Spleen (tissue), 11 donors: ENCODE results near the gene KCNQ5. TPM values are rescaled to one million over a fixed set of nuclear protein-coding genes. Genes with fewer than 3 reads are reported as not detected.

ENCODE experiments used
- DNase-seq: peaks from one replicate; pipeline ENCODE4 v3.0.0-alpha.2; 2020
- H3K27ac ChIP-seq, 8 donors: fragments of 200-600 bp; sonication (generic) in 7 of 8; 1 replicate in 4 of 8; 2 replicates in 4 of 8; pipeline versions ENCODE4 v1.5.0 to v1.8.0; 2016 to 2021; ENCODE audit warnings: inconsistent platforms in 4 of 8, mild to moderate bottlenecking in 4 of 8, moderate library complexity in 1 of 8
- H3K27me3 ChIP-seq, 7 donors: fragments of 200-600 bp; sonication (generic) in 6 of 7; replicated peaks in 1 of 7; 1 replicate in 4 of 7; 2 replicates in 3 of 7; pipeline versions ENCODE4 v1.5.0 to v1.8.0; 2016 to 2021; ENCODE audit warnings: inconsistent platforms in 3 of 7, mild to moderate bottlenecking in 1 of 7
- H3K36me3 ChIP-seq, 6 donors: fragments of 200-600 bp; sonication (generic) in 5 of 6; 1 replicate in 4 of 6; 2 replicates in 2 of 6; pipeline versions ENCODE4 v1.5.0 to v1.8.0; 2016 to 2021; ENCODE audit warnings: inconsistent platforms in 2 of 6
- H3K4me1 ChIP-seq, 6 donors: fragments of 200-600 bp; sonication (generic) in 5 of 6; 1 replicate in 3 of 6; 2 replicates in 3 of 6; pipeline versions ENCODE4 v1.5.0 to v1.8.0; 2016 to 2021; ENCODE audit warnings: inconsistent platforms in 3 of 6
- H3K4me3 ChIP-seq, 8 donors: fragments of 200-600 bp; sonication (generic) in 7 of 8; 1 replicate in 4 of 8; 2 replicates in 4 of 8; pipeline versions ENCODE4 v1.5.0 to v1.8.0; 2016 to 2021; ENCODE audit warnings: inconsistent platforms in 4 of 8, mild to moderate bottlenecking in 4 of 8, moderate library complexity in 2 of 8
- H3K9me3 ChIP-seq, 8 donors: fragments of 200-600 bp; sonication (generic) in 7 of 8; 1 replicate in 4 of 8; 2 replicates in 4 of 8; pipeline versions ENCODE4 v1.5.0 to v1.8.0; 2016 to 2021; ENCODE audit warnings: inconsistent platforms in 4 of 8
- CTCF ChIP-seq, 11 experiments: fragments of 200-600 bp in 7 of 11; fragments of 450-650 bp in 4 of 11; sonication (generic) in 4 of 11; IDR thresholded peaks in 8 of 11; conservative IDR thresholded peaks in 3 of 11; 1 replicate in 7 of 11; 2 replicates in 4 of 11; pipeline versions ENCODE4 v1.4.0 to v1.8.0; 2016 to 2021; ENCODE audit warnings: antibody characterized with exemption in 11 of 11, inconsistent platforms in 4 of 11, mild to moderate bottlenecking in 1 of 11
- POLR2A ChIP-seq, 3 donors: fragments of 450-650 bp; IDR thresholded peaks; one replicate each; pipeline ENCODE4 v1.5.1; 2017; ENCODE audit warnings: antibody characterized with exemption in 3 of 3, mild to moderate bottlenecking in 1 of 3
- POLR2AphosphoS5 ChIP-seq, 3 donors: sonication (generic); formaldehyde crosslinking; IDR thresholded peaks; one replicate each; pipeline ENCODE4 v1.5.1; 2017; ENCODE audit warnings: antibody characterized with exemption in 3 of 3
- WGBS, 5 donors: extraction: QIAGEN DNeasy Blood & Tissue Kit in 3 of 5; methylation state at CpG; one replicate each; pipeline versions ENCODE4 v1.1.5 to v1.1.7; 2013 to 2018; 5-methylcytosine and 5-hydroxymethylcytosine counted together
- intact Hi-C: fragments of 100-400 bp; cut with DNase I; formaldehyde crosslinking; loops from one replicate; pipeline ENCODE4 v1.15.0; 2023; ENCODE audit warnings: low total_unique reads
- polyA plus RNA-seq, 3 donors: library from polyadenylated mRNA; stranded (reverse); fragments of 200-250 nt; gene quantifications; one replicate each; pipeline ENCODE4 v1.2.1, GENCODE V29; 2013
- total RNA-seq, 7 donors: library from RNA; depleted of rRNA in 3 of 7; stranded (reverse); fragments of >200 nt in 3 of 7; fragmentation: NEBNext Ultra II Directional in 4 of 7; extraction: Animal tissue kit (Norgen Biotek cat#: 25700) in 4 of 7; gene quantifications; one replicate each; pipeline versions ENCODE4 v1.1.0 to v1.2.1, GENCODE V29; 2016 to 2021
- donor health status: healthy with polysubstance abuse.
- donor health status: DM: no; HTN: no; CAD: no; lungs with moderate emphysema.
- donor health status: DM: no; HTN: no; CAD: no.
- donor health status: Bipolar disorder and iron deficiency.
- donor health status: healthy.
- donor health status: DM: no; HTN: no; CAD: no.
- donor health status: DM: yes; HTN: yes; CAD: no.

Gene KCNQ5
- total and polyA plus RNA-seq, 10 donors, result 1.3 to 8.7 (median 4.4) TPM

- no peak overlapping the region for H3K4me3 ChIP-seq
- no peaks in the 10 kb centered on the region for H3K4me1 ChIP-seq
- TF ChIP-seq POLR2A (IDR thresholded peaks at IDR 0.05) (no peak), CTCF (IDR thresholded peaks at IDR 0.05 in 8 of 11, conservative IDR thresholded peaks at IDR 0.05 in 3 of 11) (no peak), POLR2AphosphoS5 (IDR thresholded peaks at IDR 0.05) (no peak)
- 94 to 98% (median 95%) methylated on average over 41 of the region's 41 CpGs for WGBS, 5 donors
- DNase-seq, result no peak
- peaks cover 0 to 18% (median 3%) of the 10 kb centered on the region in 8 donors for H3K9me3 ChIP-seq
- H3K27ac ChIP-seq, result no peak overlapping the region
- intact Hi-C loops, result no loop called here
- H3K36me3 ChIP-seq, result no peaks in the 10 kb centered on the region
- no peaks in the 10 kb centered on the region for H3K27me3 ChIP-seq
Measured at GRCh38 chr6:73156793-73157767, 535.2 kb downstream of the KCNQ5 start.

DNA sequence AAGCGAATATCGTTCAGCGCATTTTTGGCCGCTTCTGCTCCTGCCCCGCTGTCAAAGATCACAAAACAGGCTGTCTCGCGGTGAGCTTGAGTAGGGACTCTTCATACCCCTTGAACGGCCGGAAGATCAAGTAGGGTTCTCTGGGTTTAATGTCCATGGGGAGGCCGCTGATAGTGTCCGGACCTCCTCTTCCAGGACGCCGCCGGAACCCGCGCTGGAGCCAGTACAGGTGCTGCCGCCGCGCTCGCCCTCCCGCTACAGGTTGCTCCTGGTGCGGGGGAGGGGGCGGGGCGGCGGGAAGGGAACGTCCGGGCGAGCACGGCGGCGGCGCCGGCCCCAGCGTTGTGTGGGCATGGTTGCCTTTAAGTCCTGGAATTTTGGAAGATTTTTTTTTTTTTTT is 536.0 kb downstream of the KCNQ5 start:
- no peak overlapping the region for H3K4me3 ChIP-seq
- H3K9me3 ChIP-seq, result peaks cover 0 to 18% (median 3%) of the 10 kb centered on the region in 8 donors
- DNase-seq, result no peak
- H3K27me3 ChIP-seq, result no peaks in the 10 kb centered on the region
- WGBS, 5 donors, result 87 to 96% (median 94%) methylated on average over 25 to 34 of the region's 34 CpGs
- TF ChIP-seq POLR2AphosphoS5 (IDR thresholded peaks at IDR 0.05), result no peak
- TF ChIP-seq CTCF (IDR thresholded peaks at IDR 0.05 in 8 of 11, conservative IDR thresholded peaks at IDR 0.05 in 3 of 11), result no peak
- TF ChIP-seq POLR2A (IDR thresholded peaks at IDR 0.05), result no peak
- intact Hi-C loops, result no loop called here
- no peak overlapping the region for H3K27ac ChIP-seq
- no peaks in the 10 kb centered on the region for H3K36me3 ChIP-seq
- H3K4me1 ChIP-seq, result no peaks in the 10 kb centered on the region

- intact Hi-C loops, result no loop called here
- TF ChIP-seq CTCF (IDR thresholded peaks at IDR 0.05 in 8 of 11, conservative IDR thresholded peaks at IDR 0.05 in 3 of 11), result no peak
- TF ChIP-seq POLR2AphosphoS5 (IDR thresholded peaks at IDR 0.05), result no peak
- TF ChIP-seq POLR2A (IDR thresholded peaks at IDR 0.05), result no peak
- WGBS, 5 donors, result 46 to 78% (median 63%) methylated on average over 4 of the region's 4 CpGs
Measured at GRCh38 chr6:73169111-73169510, 547.2 kb downstream of the KCNQ5 start.

DNA sequence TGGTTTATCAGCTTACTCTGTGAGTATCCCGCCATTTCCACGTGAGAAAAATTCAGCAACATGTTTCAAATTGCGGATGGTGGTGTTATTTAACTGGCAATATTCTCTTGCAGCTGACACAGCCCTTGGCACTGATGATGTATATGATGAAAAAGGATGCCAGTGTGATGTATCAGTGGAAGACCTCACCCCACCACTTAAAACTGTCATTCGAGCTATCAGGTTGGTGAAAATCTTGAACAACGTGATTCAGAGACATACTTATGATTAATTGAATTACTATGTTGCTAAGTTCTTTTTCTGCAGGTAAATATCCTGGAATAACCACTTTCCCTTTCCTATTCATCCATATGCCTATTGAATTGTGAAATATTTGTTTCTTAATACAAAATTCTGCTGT is 547.8 kb downstream of the KCNQ5 start:
- no peaks in the 10 kb centered on the region for H3K9me3 ChIP-seq
- DNase-seq, result no peak
- no peaks in the 10 kb centered on the region for H3K4me1 ChIP-seq
- no peaks in the 10 kb centered on the region for H3K36me3 ChIP-seq
- no peak overlapping the region for H3K27ac ChIP-seq
- no peaks in the 10 kb centered on the region for H3K27me3 ChIP-seq
- 77 to 93% (median 85%) methylated on average over 5 of the region's 5 CpGs for WGBS, 5 donors
- no peak overlapping the region for H3K4me3 ChIP-seq
- TF ChIP-seq POLR2A (IDR thresholded peaks at IDR 0.05) (no peak), CTCF (IDR thresholded peaks at IDR 0.05 in 8 of 11, conservative IDR thresholded peaks at IDR 0.05 in 3 of 11) (no peak), POLR2AphosphoS5 (IDR thresholded peaks at IDR 0.05) (no peak)
- intact Hi-C loops, result no loop called here

More at GRCh38 chr6:73169111-73169510, 547.2 kb downstream of the KCNQ5 start:
- DNase-seq, result no peak
- H3K4me3 ChIP-seq, result no peak overlapping the region
- H3K9me3 ChIP-seq, result no peaks in the 10 kb centered on the region
- no peaks in the 10 kb centered on the region for H3K4me1 ChIP-seq
- H3K36me3 ChIP-seq, result no peaks in the 10 kb centered on the region
- H3K27ac ChIP-seq, result no peak overlapping the region
- H3K27me3 ChIP-seq, result no peaks in the 10 kb centered on the region
